ENCODE measurements around the gene FCRL6. TPM values are rescaled to one million over a fixed set of nuclear protein-coding genes. Genes with fewer than 3 reads are reported as not detected.

FCRL6 gene
- total RNA-seq, 4 donors from 2014 or later = not detected

GRCh38 chr1:159775716-159776115 lies 26.4 kb upstream of the FCRL6 start:
- Histone ChIP-seq H3K4me1 (peaks cover 15 to 20% of the 10 kb centered on the region in 2 donors), H3K36me3 (no peaks in the 10 kb centered on the region), H3K27me3 (no peaks in the 10 kb centered on the region), H3K4me3 (no peak overlapping the region), H3K9me3 (no peaks in the 10 kb centered on the region), H3K27ac (no peak overlapping the region)
- DNase-seq (no peak), ATAC-seq (no peak)
- intact Hi-C loops (cut with DNase I; ENCODE audit: low total_unique reads) (no loop called here), in situ Hi-C loops (cut with MboI; ENCODE audit: low sequenced_read_pairs in 4 of 4) (loop anchor here in 3 of 4 donors (10.0 to 25.0 kb wide), 3 partner anchors 237 to 613 kb away; partner anchors contain the start of genes CADM3 (in 1 of the 3) and PIGM (in 1 of the 3))
- TF ChIP-seq CTCF (IDR thresholded peaks at IDR 0.05 in 4 of 5, conservative IDR thresholded peaks at IDR 0.05 in 1 of 5) (no peak), POLR2A (IDR thresholded peaks at IDR 0.05) (no peak)

- Histone ChIP-seq H3K36me3 (no peaks in the 10 kb centered on the region), H3K27ac (peak overlapping the region in 2 of 4 donors; percentile 83 to 92), H3K9me3 (no peaks in the 10 kb centered on the region), H3K4me3 (no peak overlapping the region), H3K27me3 (no peaks in the 10 kb centered on the region), H3K4me1 (peaks cover 15 to 20% of the 10 kb centered on the region in 2 donors)
- in situ Hi-C loops (cut with MboI; ENCODE audit: low sequenced_read_pairs in 4 of 4) (loop anchor here in 3 of 4 donors (10.0 to 25.0 kb wide), 3 partner anchors 234 to 616 kb away; partner anchors contain the start of genes CADM3 (in 1 of the 3) and PIGM (in 1 of the 3)), intact Hi-C loops (cut with DNase I; ENCODE audit: low total_unique reads) (no loop called here)
- no peak for ATAC-seq
- TF ChIP-seq CTCF (IDR thresholded peaks at IDR 0.05 in 4 of 5, conservative IDR thresholded peaks at IDR 0.05 in 1 of 5) (no peak), POLR2A (IDR thresholded peaks at IDR 0.05) (no peak)
- DNase-seq = no peak
These were observed 23.9 kb upstream of the FCRL6 start for GRCh38 chr1:159778266-159778665.

GRCh38 chr1:159779403-159779851 lies 22.7 kb upstream of the FCRL6 start:
- peaks cover 15 to 20% of the 10 kb centered on the region in 2 donors for H3K4me1 ChIP-seq
- H3K27ac ChIP-seq = peak overlapping the region; percentile 81 to 92 (median 84)
- TF ChIP-seq POLR2A (IDR thresholded peaks at IDR 0.05) (no peak), CTCF (IDR thresholded peaks at IDR 0.05 in 4 of 5, conservative IDR thresholded peaks at IDR 0.05 in 1 of 5) (no peak)
- in situ Hi-C loops (cut with MboI; ENCODE audit: low sequenced_read_pairs in 4 of 4) = loop anchor here in 3 of 4 donors (10.0 to 25.0 kb wide), 3 partner anchors 233 to 617 kb away; partner anchors contain the start of genes CADM3 (in 1 of the 3) and PIGM (in 1 of the 3)
- H3K27me3 ChIP-seq = no peaks in the 10 kb centered on the region
- no peaks in the 10 kb centered on the region for H3K36me3 ChIP-seq
- H3K9me3 ChIP-seq = no peaks in the 10 kb centered on the region
- ATAC-seq = peak; percentile 51 to 75
- no peak overlapping the region for H3K4me3 ChIP-seq
- peak; percentile 55 to 74 for DNase-seq
- intact Hi-C loops (cut with DNase I; ENCODE audit: low total_unique reads) = no loop called here

- TF ChIP-seq POLR2A (IDR thresholded peaks at IDR 0.05) (peak; percentile 76 to 83), CTCF (IDR thresholded peaks at IDR 0.05 in 4 of 5, conservative IDR thresholded peaks at IDR 0.05 in 1 of 5) (peak; percentile 90 to 94 (median 93))
- Histone ChIP-seq H3K4me1 (peaks cover 15 to 20% of the 10 kb centered on the region in 2 donors), H3K27me3 (no peaks in the 10 kb centered on the region), H3K36me3 (no peaks in the 10 kb centered on the region), H3K4me3 (peak within 1 kb of the TSS; percentile 73 to 95 (median 85)), H3K27ac (peak within 1 kb of the TSS; percentile 81 to 92 (median 84)), H3K9me3 (no peaks in the 10 kb centered on the region)
- peak; percentile 96 to 97 for ATAC-seq
- intact Hi-C loops (cut with DNase I; ENCODE audit: low total_unique reads) (loop anchor here (1.0 to 5.0 kb wide), 5 partner anchors 50 to 251 kb away; no protein-coding TSS in a partner anchor), in situ Hi-C loops (cut with MboI; ENCODE audit: low sequenced_read_pairs in 4 of 4) (loop anchor here in 3 of 4 donors (10.0 to 25.0 kb wide), 3 partner anchors 231 to 619 kb away; partner anchors contain the start of genes CADM3 (in 1 of the 3) and PIGM (in 1 of the 3))
- DNase-seq = peak; percentile 97 to 98
These were observed 21.3 kb upstream of the FCRL6 start, which contains the start of gene DUSP23 for GRCh38 chr1:159780583-159781582. TSS of gene DUSP23 (plus strand) at chr1:159780962. CDS start at chr1:159781101, 139 bp downstream.
